HEK293 (cell line): ENCODE data around the gene NPPA.

Experiments used
- KLF1 ChIP-seq: fragments of 450-650 bp; formaldehyde crosslinking; IDR thresholded peaks from 2 replicates; pipeline ENCODE4 v1.5.1; 2016; ENCODE audit warnings: missing biosample characterization, missing genetic modification characterization
- SALL2 ChIP-seq: fragments of 450-650 bp; formaldehyde crosslinking; IDR thresholded peaks from 2 replicates; pipeline ENCODE4 v1.5.0; 2017; ENCODE audit warnings: missing biosample characterization, mild to moderate bottlenecking, missing genetic modification characterization, borderline replicate concordance
- ZNF114 ChIP-seq: fragments of 450-650 bp; formaldehyde crosslinking; IDR thresholded peaks from 2 replicates; pipeline ENCODE4 v1.5.0; 2017; ENCODE audit warnings: missing biosample characterization, missing genetic modification characterization
- ZNF274 ChIP-seq, 2 experiments: fragments of 200-500 bp in 1 of 2; fragments of 450-650 bp in 1 of 2; sonication (Bioruptor generic) in 1 of 2; formaldehyde crosslinking in 1 of 2; IDR thresholded peaks; 2 replicates each; pipeline versions ENCODE4 v1.5.1 to v1.6.1; 2014 to 2016; ENCODE audit warnings: borderline replicate concordance in 1 of 2, inconsistent platforms in 1 of 2, low read length in 1 of 2, missing biosample characterization in 1 of 2, missing genetic modification characterization in 1 of 2
- ZNF404 ChIP-seq: fragments of 450-650 bp; formaldehyde crosslinking; IDR thresholded peaks from 2 replicates; pipeline ENCODE4 v1.5.1; 2017; ENCODE audit warnings: missing biosample characterization, missing genetic modification characterization
- ZNF48 ChIP-seq: fragments of 450-650 bp; formaldehyde crosslinking; IDR thresholded peaks from 2 replicates; pipeline ENCODE4 v1.5.1; 2016; ENCODE audit warnings: missing biosample characterization, missing genetic modification characterization
- ZNF558 ChIP-seq: fragments of 450-650 bp; formaldehyde crosslinking; IDR thresholded peaks from 2 replicates; pipeline ENCODE4 v1.5.1; 2016; ENCODE audit warnings: missing biosample characterization, missing genetic modification characterization
- ZNF792 ChIP-seq: fragments of 450-650 bp; formaldehyde crosslinking; IDR thresholded peaks from 2 replicates; pipeline ENCODE4 v1.5.1; 2016; ENCODE audit warnings: missing biosample characterization, missing genetic modification characterization
- TF ChIP-seq, protein P1 (sequence below): fragments of 450-650 bp; formaldehyde crosslinking; IDR thresholded peaks from 2 replicates; pipeline ENCODE4 v1.5.1; 2016; ENCODE audit warnings: missing biosample characterization, missing genetic modification characterization
- TF ChIP-seq, protein P2 (sequence below): fragments of 450-650 bp; formaldehyde crosslinking; IDR thresholded peaks from 2 replicates; pipeline ENCODE4 v1.5.1; 2016; ENCODE audit warnings: missing biosample characterization, missing genetic modification characterization, low read depth
- TF ChIP-seq, protein P3 (sequence below): fragments of 450-650 bp; formaldehyde crosslinking; IDR thresholded peaks from 2 replicates; pipeline ENCODE4 v1.5.1; 2016; ENCODE audit warnings: missing biosample characterization, missing genetic modification characterization
- TF ChIP-seq, protein P4 (sequence below): fragments of 450-650 bp; formaldehyde crosslinking; optimal IDR thresholded peaks from 2 replicates; pipeline ENCODE3; 2016; ENCODE audit warnings: missing biosample characterization, mild to moderate bottlenecking, missing genetic modification characterization
- TF ChIP-seq, protein P5 (sequence below): fragments of 450-650 bp; formaldehyde crosslinking; IDR thresholded peaks from 2 replicates; pipeline ENCODE4 v1.5.1; 2016; ENCODE audit warnings: missing biosample characterization, missing genetic modification characterization

DNA sequence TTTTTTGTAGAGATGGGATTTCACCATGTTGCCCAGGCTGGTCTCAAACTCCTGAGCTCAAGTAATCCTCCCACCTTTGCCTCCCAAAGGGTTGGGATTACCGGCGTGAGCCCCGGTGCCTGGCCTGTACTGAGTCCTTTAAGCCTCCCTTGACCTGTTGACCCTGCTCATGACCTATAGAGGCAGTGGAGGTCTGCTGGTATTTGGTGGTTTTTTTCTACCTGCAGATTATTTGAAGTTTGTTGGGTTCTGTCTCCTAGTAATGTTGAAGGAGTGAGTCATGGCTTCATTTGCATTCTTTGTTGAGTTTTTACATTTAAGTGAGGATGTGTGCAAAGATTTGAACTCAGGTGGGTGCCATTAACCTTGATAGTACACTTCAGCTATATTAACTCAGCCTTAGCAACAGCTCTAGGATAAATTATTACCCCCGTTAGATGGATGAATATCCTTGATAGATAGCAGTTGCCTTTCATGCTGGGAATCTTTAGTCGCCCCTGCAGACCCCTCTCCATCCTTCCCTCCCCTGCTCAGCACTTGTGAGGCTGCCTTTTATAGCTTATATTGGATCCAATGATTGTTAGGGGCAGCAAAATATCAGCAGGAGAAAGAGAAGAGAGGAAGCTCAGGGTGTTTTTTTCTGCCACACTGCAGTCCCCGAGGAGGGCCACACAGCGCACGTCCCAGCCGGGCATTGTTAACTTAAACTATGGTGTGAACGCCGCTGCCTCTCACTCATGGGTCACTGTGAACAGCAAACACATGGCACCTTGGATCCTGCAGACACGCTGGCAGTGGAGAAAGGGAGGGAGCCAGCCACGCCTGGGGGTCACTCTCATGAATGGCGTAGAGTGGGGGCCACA lies 26.0 kb upstream of the NPPA start:
- TF ChIP-seq, protein P1, sequence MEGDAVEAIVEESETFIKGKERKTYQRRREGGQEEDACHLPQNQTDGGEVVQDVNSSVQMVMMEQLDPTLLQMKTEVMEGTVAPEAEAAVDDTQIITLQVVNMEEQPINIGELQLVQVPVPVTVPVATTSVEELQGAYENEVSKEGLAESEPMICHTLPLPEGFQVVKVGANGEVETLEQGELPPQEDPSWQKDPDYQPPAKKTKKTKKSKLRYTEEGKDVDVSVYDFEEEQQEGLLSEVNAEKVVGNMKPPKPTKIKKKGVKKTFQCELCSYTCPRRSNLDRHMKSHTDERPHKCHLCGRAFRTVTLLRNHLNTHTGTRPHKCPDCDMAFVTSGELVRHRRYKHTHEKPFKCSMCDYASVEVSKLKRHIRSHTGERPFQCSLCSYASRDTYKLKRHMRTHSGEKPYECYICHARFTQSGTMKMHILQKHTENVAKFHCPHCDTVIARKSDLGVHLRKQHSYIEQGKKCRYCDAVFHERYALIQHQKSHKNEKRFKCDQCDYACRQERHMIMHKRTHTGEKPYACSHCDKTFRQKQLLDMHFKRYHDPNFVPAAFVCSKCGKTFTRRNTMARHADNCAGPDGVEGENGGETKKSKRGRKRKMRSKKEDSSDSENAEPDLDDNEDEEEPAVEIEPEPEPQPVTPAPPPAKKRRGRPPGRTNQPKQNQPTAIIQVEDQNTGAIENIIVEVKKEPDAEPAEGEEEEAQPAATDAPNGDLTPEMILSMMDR (tag by site-specific recombination), result no peak
- no peak for TF ChIP-seq ZNF404
- no peak for TF ChIP-seq SALL2 (tag by site-specific recombination)
- TF ChIP-seq, protein P2, sequence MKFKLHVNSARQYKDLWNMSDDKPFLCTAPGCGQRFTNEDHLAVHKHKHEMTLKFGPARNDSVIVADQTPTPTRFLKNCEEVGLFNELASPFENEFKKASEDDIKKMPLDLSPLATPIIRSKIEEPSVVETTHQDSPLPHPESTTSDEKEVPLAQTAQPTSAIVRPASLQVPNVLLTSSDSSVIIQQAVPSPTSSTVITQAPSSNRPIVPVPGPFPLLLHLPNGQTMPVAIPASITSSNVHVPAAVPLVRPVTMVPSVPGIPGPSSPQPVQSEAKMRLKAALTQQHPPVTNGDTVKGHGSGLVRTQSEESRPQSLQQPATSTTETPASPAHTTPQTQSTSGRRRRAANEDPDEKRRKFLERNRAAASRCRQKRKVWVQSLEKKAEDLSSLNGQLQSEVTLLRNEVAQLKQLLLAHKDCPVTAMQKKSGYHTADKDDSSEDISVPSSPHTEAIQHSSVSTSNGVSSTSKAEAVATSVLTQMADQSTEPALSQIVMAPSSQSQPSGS (tag by site-specific recombination), result no peak
- TF ChIP-seq ZNF114 (tag by site-specific recombination), result no peak
- TF ChIP-seq, protein P3, sequence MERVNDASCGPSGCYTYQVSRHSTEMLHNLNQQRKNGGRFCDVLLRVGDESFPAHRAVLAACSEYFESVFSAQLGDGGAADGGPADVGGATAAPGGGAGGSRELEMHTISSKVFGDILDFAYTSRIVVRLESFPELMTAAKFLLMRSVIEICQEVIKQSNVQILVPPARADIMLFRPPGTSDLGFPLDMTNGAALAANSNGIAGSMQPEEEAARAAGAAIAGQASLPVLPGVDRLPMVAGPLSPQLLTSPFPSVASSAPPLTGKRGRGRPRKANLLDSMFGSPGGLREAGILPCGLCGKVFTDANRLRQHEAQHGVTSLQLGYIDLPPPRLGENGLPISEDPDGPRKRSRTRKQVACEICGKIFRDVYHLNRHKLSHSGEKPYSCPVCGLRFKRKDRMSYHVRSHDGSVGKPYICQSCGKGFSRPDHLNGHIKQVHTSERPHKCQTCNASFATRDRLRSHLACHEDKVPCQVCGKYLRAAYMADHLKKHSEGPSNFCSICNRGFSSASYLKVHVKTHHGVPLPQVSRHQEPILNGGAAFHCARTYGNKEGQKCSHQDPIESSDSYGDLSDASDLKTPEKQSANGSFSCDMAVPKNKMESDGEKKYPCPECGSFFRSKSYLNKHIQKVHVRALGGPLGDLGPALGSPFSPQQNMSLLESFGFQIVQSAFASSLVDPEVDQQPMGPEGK (tag by site-specific recombination), result no peak
- TF ChIP-seq ZNF48 (tag by site-specific recombination), result no peak
- TF ChIP-seq KLF1, result no peak
- TF ChIP-seq, protein P4, sequence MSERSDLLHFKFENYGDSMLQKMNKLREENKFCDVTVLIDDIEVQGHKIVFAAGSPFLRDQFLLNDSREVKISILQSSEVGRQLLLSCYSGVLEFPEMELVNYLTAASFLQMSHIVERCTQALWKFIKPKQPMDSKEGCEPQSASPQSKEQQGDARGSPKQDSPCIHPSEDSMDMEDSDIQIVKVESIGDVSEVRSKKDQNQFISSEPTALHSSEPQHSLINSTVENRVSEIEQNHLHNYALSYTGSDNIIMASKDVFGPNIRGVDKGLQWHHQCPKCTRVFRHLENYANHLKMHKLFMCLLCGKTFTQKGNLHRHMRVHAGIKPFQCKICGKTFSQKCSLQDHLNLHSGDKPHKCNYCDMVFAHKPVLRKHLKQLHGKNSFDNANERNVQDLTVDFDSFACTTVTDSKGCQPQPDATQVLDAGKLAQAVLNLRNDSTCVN, result no peak
- TF ChIP-seq, protein P5, sequence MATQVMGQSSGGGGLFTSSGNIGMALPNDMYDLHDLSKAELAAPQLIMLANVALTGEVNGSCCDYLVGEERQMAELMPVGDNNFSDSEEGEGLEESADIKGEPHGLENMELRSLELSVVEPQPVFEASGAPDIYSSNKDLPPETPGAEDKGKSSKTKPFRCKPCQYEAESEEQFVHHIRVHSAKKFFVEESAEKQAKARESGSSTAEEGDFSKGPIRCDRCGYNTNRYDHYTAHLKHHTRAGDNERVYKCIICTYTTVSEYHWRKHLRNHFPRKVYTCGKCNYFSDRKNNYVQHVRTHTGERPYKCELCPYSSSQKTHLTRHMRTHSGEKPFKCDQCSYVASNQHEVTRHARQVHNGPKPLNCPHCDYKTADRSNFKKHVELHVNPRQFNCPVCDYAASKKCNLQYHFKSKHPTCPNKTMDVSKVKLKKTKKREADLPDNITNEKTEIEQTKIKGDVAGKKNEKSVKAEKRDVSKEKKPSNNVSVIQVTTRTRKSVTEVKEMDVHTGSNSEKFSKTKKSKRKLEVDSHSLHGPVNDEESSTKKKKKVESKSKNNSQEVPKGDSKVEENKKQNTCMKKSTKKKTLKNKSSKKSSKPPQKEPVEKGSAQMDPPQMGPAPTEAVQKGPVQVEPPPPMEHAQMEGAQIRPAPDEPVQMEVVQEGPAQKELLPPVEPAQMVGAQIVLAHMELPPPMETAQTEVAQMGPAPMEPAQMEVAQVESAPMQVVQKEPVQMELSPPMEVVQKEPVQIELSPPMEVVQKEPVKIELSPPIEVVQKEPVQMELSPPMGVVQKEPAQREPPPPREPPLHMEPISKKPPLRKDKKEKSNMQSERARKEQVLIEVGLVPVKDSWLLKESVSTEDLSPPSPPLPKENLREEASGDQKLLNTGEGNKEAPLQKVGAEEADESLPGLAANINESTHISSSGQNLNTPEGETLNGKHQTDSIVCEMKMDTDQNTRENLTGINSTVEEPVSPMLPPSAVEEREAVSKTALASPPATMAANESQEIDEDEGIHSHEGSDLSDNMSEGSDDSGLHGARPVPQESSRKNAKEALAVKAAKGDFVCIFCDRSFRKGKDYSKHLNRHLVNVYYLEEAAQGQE (tag by site-specific recombination), result no peak
- TF ChIP-seq ZNF792, result no peak
- TF ChIP-seq ZNF274 (IDR thresholded peaks at IDR 0.05; ENCODE audit: low read length), result no peak
- no peak for TF ChIP-seq ZNF274 (tag by site-specific recombination; IDR thresholded peaks at IDR 0.05; ENCODE audit: borderline replicate concordance)
- no peak for TF ChIP-seq ZNF558 (tag by site-specific recombination)
